Measurements from ENCODE around the gene OTOF.

The OTOF gene

GRCh38 chr2:26466662-26467310, 11.1 kb downstream of the OTOF start:
- DNase-seq (ENCODE audit: low read depth in 1 of 2, low spot score in 1 of 2), result no peak

GRCh38 chr2:26465981-26466471, 11.9 kb downstream of the OTOF start:
- DNase-seq (ENCODE audit: low read depth in 1 of 2, low spot score in 1 of 2), result no peak

- DNase-seq (ENCODE audit: low read depth in 1 of 2, low spot score in 1 of 2), result no peak
Observed at GRCh38 chr2:26465266-26465925, 12.5 kb downstream of the OTOF start.

- no peak for DNase-seq (ENCODE audit: low read depth in 1 of 2, low spot score in 1 of 2)
Observed at GRCh38 chr2:26464390-26465265, 13.3 kb downstream of the OTOF start.

- DNase-seq (ENCODE audit: low read depth in 1 of 2, low spot score in 1 of 2), result no peak
Observed at GRCh38 chr2:26463244-26464192, 14.4 kb downstream of the OTOF start.

- no peak for DNase-seq (ENCODE audit: low read depth in 1 of 2, low spot score in 1 of 2)
Observed at GRCh38 chr2:26462511-26463243, 15.2 kb downstream of the OTOF start.

GRCh38 chr2:26462100-26462499, 15.8 kb downstream of the OTOF start:
- no peak for DNase-seq (ENCODE audit: low read depth in 1 of 2, low spot score in 1 of 2)

- DNase-seq (ENCODE audit: low read depth in 1 of 2, low spot score in 1 of 2), result no peak
Observed at GRCh38 chr2:26461601-26462023, 16.3 kb downstream of the OTOF start.

- DNase-seq (ENCODE audit: low read depth in 1 of 2, low spot score in 1 of 2), result no peak
Observed at GRCh38 chr2:26460613-26461031, 17.3 kb downstream of the OTOF start.

- DNase-seq (ENCODE audit: low read depth in 1 of 2, low spot score in 1 of 2), result no peak
Observed at GRCh38 chr2:26459991-26460612, 17.8 kb downstream of the OTOF start.

GRCh38 chr2:26458365-26459042, 19.4 kb downstream of the OTOF start:
- DNase-seq (ENCODE audit: low read depth in 1 of 2, low spot score in 1 of 2), result no peak

GRCh38 chr2:26457695-26458364, 20.1 kb downstream of the OTOF start:
- DNase-seq (ENCODE audit: low read depth in 1 of 2, low spot score in 1 of 2), result no peak

GRCh38 chr2:26457251-26457666, 20.7 kb downstream of the OTOF start:
- DNase-seq (ENCODE audit: low read depth in 1 of 2, low spot score in 1 of 2), result no peak

GRCh38 chr2:26456440-26457250, 21.3 kb downstream of the OTOF start:
- DNase-seq (ENCODE audit: low read depth in 1 of 2, low spot score in 1 of 2), result no peak

- no peak for DNase-seq (ENCODE audit: low read depth in 1 of 2, low spot score in 1 of 2)
Observed at GRCh38 chr2:26455670-26456439, 22.1 kb downstream of the OTOF start.

- DNase-seq (ENCODE audit: low read depth in 1 of 2, low spot score in 1 of 2), result no peak
Observed at GRCh38 chr2:26455037-26455669, 22.8 kb downstream of the OTOF start.

Data from activated T-helper 1 cell treated with anti-CD3 and anti-CD28 coated beads, Interleukin-2, amount 50 U/mL, for 16 hours (primary cell).